OCI-LY7 (cell line): ENCODE data around the gene PDZD7.

ENCODE experiments used
- CTCF ChIP-seq: fragments of 200-600 bp; sonication (generic); conservative IDR thresholded peaks from 2 replicates; pipeline ENCODE4 v1.5.1; 2014; ENCODE audit warnings: mild to moderate bottlenecking, antibody characterized with exemption, low read length, moderate library complexity, mixed read lengths
- EZH2phosphoT487 ChIP-seq: fragments of 200-600 bp; sonication (generic); IDR thresholded peaks from 2 replicates; pipeline ENCODE4 v1.6.1; 2018; ENCODE audit warnings: low read depth, borderline replicate concordance, mild to moderate bottlenecking, mixed run types, antibody characterized with exemption, low read length, moderate library complexity, mixed read lengths

GRCh38 chr10:100978901-100979195, 52.1 kb downstream of the PDZD7 start:
- TF ChIP-seq CTCF (no peak), EZH2phosphoT487 (no peak)
